Measurements from ENCODE around the gene ADD1. TPM values are rescaled to one million over a fixed set of nuclear protein-coding genes. Genes with fewer than 3 reads are reported as not detected.

Gene ADD1
- total and polyA plus RNA-seq, 7 donors = 124 to 224 (median 176) TPM

- Histone ChIP-seq H3K9me3 (no peaks in the 10 kb centered on the region), H3K27me3 (ENCODE audit: insufficient read depth in 3 of 3, low read length in 2 of 3) (no peaks in the 10 kb centered on the region), H3K4me1 (peaks cover 70% of the 10 kb centered on the region), H3K27ac (peak overlapping the region; percentile 69), H3K4me3 (no peak overlapping the region), H3K36me3 (ENCODE audit: insufficient read depth in 1 of 2, low read depth in 1 of 2) (no peaks in the 10 kb centered on the region)
- WGBS, 3 donors = 78 to 83% (median 83%) methylated on average over 11 of the region's 11 CpGs
- intact Hi-C loops (cut with DNase I) = no loop called here
- ATAC-seq = no peak
- no peak for DNase-seq
- TF ChIP-seq CTCF (IDR thresholded peaks at IDR 0.05) = no peak
Observed at GRCh38 chr4:2847302-2847871, 3.7 kb downstream of the ADD1 start.

GRCh38 chr4:2848449-2848848 lies 4.8 kb downstream of the ADD1 start:
- intact Hi-C loops (cut with DNase I) = no loop called here
- peak overlapping the region; percentile 69 for H3K27ac ChIP-seq
- no peak overlapping the region for H3K4me3 ChIP-seq
- peak; percentile 48 to 62 (median 55) for ATAC-seq
- H3K36me3 ChIP-seq (ENCODE audit: insufficient read depth in 1 of 2, low read depth in 1 of 2) = peaks cover 0 to 4% of the 10 kb centered on the region in 2 donors
- 44 to 88% (median 66%) methylated on average over 2 of the region's 2 CpGs for WGBS, 3 donors
- DNase-seq = no peak
- H3K4me1 ChIP-seq = peaks cover 74% of the 10 kb centered on the region
- H3K27me3 ChIP-seq (ENCODE audit: insufficient read depth in 3 of 3, low read length in 2 of 3) = no peaks in the 10 kb centered on the region
- no peaks in the 10 kb centered on the region for H3K9me3 ChIP-seq
- TF ChIP-seq CTCF (IDR thresholded peaks at IDR 0.05) = no peak

- intact Hi-C loops (cut with DNase I) = no loop called here
- ATAC-seq = no peak
- H3K36me3 ChIP-seq (ENCODE audit: insufficient read depth in 1 of 2, low read depth in 1 of 2) = peaks cover 3 to 11% of the 10 kb centered on the region in 2 donors
- no peaks in the 10 kb centered on the region for H3K27me3 ChIP-seq (ENCODE audit: insufficient read depth in 3 of 3, low read length in 2 of 3)
- H3K27ac ChIP-seq = peak overlapping the region; percentile 69
- no peak for DNase-seq
- peaks cover 81% of the 10 kb centered on the region for H3K4me1 ChIP-seq
- no peaks in the 10 kb centered on the region for H3K9me3 ChIP-seq
- TF ChIP-seq CTCF (IDR thresholded peaks at IDR 0.05) = no peak
- H3K4me3 ChIP-seq = no peak overlapping the region
- WGBS, 3 donors = 48 to 64% (median 49%) methylated on average over 9 of the region's 9 CpGs
Observed at GRCh38 chr4:2849267-2850152, 5.9 kb downstream of the ADD1 start.

GRCh38 chr4:2850966-2851798 lies 7.5 kb downstream of the ADD1 start:
- Histone ChIP-seq H3K27ac (peak overlapping the region; percentile 60), H3K4me3 (no peak overlapping the region), H3K36me3 (ENCODE audit: insufficient read depth in 1 of 2, low read depth in 1 of 2) (peaks cover 3 to 11% of the 10 kb centered on the region in 2 donors), H3K9me3 (no peaks in the 10 kb centered on the region), H3K27me3 (ENCODE audit: insufficient read depth in 3 of 3, low read length in 2 of 3) (no peaks in the 10 kb centered on the region), H3K4me1 (peaks cover 81% of the 10 kb centered on the region)
- TF ChIP-seq CTCF (IDR thresholded peaks at IDR 0.05) = no peak
- ATAC-seq = no peak
- DNase-seq = no peak
- intact Hi-C loops (cut with DNase I) = no loop called here
- 29 to 56% (median 36%) methylated on average over 2 of the region's 2 CpGs for WGBS, 3 donors
